Measurements from ENCODE around the gene ATP2A3.

DNA sequence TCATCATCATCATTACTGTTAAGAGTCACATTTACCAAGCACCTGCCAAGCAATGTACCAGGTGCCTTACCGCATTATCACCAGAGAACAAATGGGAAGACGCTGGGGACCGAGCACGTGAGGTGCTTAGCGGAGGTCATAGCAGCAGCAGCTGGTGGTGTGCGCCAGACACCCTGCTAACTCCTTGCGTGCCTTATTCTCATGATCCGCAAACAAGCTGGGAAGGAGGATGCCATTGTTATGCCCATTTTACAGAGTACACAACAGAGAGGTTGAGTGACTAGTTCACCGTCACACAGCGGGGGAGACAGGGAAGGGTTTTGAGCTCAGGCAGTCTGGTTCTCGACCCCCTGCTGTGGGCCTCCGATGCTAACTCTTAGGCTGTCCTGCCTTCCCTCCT, 7.3 kb downstream of the ATP2A3 start:
- TF ChIP-seq CTCF (IDR thresholded peaks at IDR 0.05 in 4 of 5, conservative IDR thresholded peaks at IDR 0.05 in 1 of 5) (no peak), POLR2A (IDR thresholded peaks at IDR 0.05) (no peak)

Data from gastrocnemius medialis (tissue), 4 donors.